SU-DHL-6 (cell line): ENCODE results near the gene THSD7A.

ENCODE experiments used
- H2AFZ ChIP-seq: fragments of 200-600 bp; sonication (generic); 2 replicates; pipeline ENCODE4 v1.6.1; 2014; ENCODE audit warnings: low read depth, mild to moderate bottlenecking, moderate library complexity, mixed read lengths, antibody characterized with exemption, low read length; ENCODE audit not compliant: severe bottlenecking
- H3F3A ChIP-seq: fragments of 200-600 bp; shearing (Covaris generic); 2 replicates; pipeline ENCODE4 v1.6.0; 2016; ENCODE audit warnings: antibody characterized with exemption, mild to moderate bottlenecking; ENCODE audit not compliant: insufficient read depth
- H3K27ac ChIP-seq: fragments of 200-600 bp; sonication (generic); 2 replicates; pipeline ENCODE4 v1.5.1; 2016; ENCODE audit warnings: low read depth, mild to moderate bottlenecking, low read length, moderate library complexity, mixed read lengths
- H3K27me3 ChIP-seq: fragments of 200-600 bp; sonication (generic), shearing (Covaris generic); 2 replicates; pipeline ENCODE4 v1.6.0; 2014; ENCODE audit warnings: mild to moderate bottlenecking, low read length
- H3K36me3 ChIP-seq: fragments of 200-600 bp; sonication (generic); 2 replicates; pipeline ENCODE4 v1.6.1; 2014; ENCODE audit warnings: mild to moderate bottlenecking, low read length, mixed read lengths
- H3K4me2 ChIP-seq: fragments of 300-600, 200-600 bp; shearing (Covaris generic), sonication (generic); 2 replicates; pipeline ENCODE4 v1.6.0; 2014; ENCODE audit warnings: low read length, low read depth, mild to moderate bottlenecking; ENCODE audit not compliant: poor library complexity, severe bottlenecking
- H3K4me3 ChIP-seq: fragments of 200-600 bp; sonication (generic); 2 replicates; pipeline ENCODE4 v1.5.1; 2014; ENCODE audit warnings: antibody characterized with exemption, low read length, mild to moderate bottlenecking, mixed read lengths; ENCODE audit not compliant: insufficient read depth, poor library complexity, severe bottlenecking
- H3K79me2 ChIP-seq: fragments of 200-600 bp; sonication (generic); 2 replicates; pipeline ENCODE4 v1.6.1; 2014; ENCODE audit warnings: mild to moderate bottlenecking, low read length, moderate library complexity; ENCODE audit not compliant: insufficient read depth
- H3K9ac ChIP-seq: fragments of 200-600 bp; sonication (generic); 2 replicates; pipeline ENCODE4 v1.7.0; 2014; ENCODE audit warnings: mild to moderate bottlenecking, low read length
- H3K9me2 ChIP-seq: fragments of 200-600 bp; sonication (generic); replicated peaks from 2 replicates; pipeline ENCODE4 v1.6.1; 2014; ENCODE audit warnings: low read length; ENCODE audit not compliant: insufficient read depth
- H3K9me3 ChIP-seq: fragments of 200-600 bp; sonication (generic); 2 replicates; pipeline ENCODE4 v1.6.1; 2014; ENCODE audit warnings: low read length, mixed read lengths; ENCODE audit not compliant: insufficient read depth
- H4K20me1 ChIP-seq: fragments of 200-600 bp; sonication (generic); 2 replicates; pipeline ENCODE4 v1.6.1; 2014; ENCODE audit warnings: low read depth, mild to moderate bottlenecking, antibody characterized with exemption, low read length, moderate library complexity, mixed read lengths
- EZH2phosphoT487 ChIP-seq: fragments of 200-600 bp; sonication (generic), shearing (Covaris generic); conservative IDR thresholded peaks from 2 replicates; pipeline ENCODE4 v1.6.1; 2018; ENCODE audit warnings: mild to moderate bottlenecking, antibody characterized with exemption, low read length, moderate library complexity, mixed read lengths
- TF ChIP-seq, protein P1 (sequence below): fragments of 200-600 bp; sonication (generic); IDR thresholded peaks from one replicate; pipeline ENCODE4 v1.5.1; 2017; ENCODE audit warnings: antibody characterized with exemption, mild to moderate bottlenecking, low read length, moderate library complexity; ENCODE audit not compliant: insufficient read depth, poor library complexity, severe bottlenecking

The THSD7A gene

DNA sequence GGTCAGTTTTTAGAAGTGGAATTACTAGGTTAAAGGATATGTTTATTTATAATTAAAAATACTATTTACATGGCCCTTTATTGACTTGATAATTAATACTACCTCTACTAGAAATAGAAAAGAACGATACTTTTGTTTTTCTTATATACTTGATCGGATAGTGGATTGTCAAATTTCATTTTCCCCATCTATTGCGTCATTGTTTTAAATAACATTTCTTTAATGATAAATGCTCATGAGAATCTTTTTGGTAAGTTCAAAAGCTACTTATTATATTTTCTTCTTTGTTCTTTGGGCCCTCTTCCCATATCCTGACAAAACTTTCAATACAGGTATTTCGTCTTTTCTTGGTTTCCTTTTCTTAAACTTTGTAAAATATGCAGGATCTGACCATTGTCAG, 465.9 kb downstream of the THSD7A start:
- Histone ChIP-seq H3K9me3 (no peaks in the 10 kb centered on the region), H3K4me2 (no peak overlapping the region), H3K79me2 (no peaks in the 10 kb centered on the region), H3K9ac (no peak overlapping the region), H3K36me3 (no peaks in the 10 kb centered on the region), H3K9me2 (no peaks in the 10 kb centered on the region), H3K27ac (no peak overlapping the region), H3K27me3 (no peaks in the 10 kb centered on the region), H4K20me1 (no peaks in the 10 kb centered on the region; the same call in 1 of the 2 replicates), H3K4me3 (no peak overlapping the region), H3F3A (no peaks in the 10 kb centered on the region), H2AFZ (no peak overlapping the region)
- no peak for TF ChIP-seq EZH2phosphoT487
- TF ChIP-seq, protein P1, sequence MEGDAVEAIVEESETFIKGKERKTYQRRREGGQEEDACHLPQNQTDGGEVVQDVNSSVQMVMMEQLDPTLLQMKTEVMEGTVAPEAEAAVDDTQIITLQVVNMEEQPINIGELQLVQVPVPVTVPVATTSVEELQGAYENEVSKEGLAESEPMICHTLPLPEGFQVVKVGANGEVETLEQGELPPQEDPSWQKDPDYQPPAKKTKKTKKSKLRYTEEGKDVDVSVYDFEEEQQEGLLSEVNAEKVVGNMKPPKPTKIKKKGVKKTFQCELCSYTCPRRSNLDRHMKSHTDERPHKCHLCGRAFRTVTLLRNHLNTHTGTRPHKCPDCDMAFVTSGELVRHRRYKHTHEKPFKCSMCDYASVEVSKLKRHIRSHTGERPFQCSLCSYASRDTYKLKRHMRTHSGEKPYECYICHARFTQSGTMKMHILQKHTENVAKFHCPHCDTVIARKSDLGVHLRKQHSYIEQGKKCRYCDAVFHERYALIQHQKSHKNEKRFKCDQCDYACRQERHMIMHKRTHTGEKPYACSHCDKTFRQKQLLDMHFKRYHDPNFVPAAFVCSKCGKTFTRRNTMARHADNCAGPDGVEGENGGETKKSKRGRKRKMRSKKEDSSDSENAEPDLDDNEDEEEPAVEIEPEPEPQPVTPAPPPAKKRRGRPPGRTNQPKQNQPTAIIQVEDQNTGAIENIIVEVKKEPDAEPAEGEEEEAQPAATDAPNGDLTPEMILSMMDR: no peak

DNA sequence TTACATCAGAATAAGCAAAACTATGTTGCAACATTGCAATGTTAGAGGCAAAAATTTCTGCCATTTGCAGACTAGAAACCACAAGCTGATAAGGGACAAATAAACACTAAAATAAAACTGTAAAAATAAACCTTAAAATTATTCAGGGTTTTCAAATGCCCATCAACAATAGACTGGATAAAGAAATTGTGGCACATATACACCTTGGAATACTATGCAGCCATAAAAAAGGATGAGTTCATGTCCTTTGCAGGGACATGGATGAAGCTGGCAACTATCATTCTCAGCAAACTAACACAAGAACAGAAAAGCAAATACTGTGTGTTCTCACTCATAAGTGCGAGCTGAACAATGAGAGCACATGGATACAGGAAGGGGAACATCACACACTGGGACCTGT, 473.4 kb downstream of the THSD7A start:
- no peaks in the 10 kb centered on the region for H3F3A ChIP-seq
- no peak overlapping the region for H2AFZ ChIP-seq
- TF ChIP-seq, protein P1: no peak
- no peak for TF ChIP-seq EZH2phosphoT487

DNA sequence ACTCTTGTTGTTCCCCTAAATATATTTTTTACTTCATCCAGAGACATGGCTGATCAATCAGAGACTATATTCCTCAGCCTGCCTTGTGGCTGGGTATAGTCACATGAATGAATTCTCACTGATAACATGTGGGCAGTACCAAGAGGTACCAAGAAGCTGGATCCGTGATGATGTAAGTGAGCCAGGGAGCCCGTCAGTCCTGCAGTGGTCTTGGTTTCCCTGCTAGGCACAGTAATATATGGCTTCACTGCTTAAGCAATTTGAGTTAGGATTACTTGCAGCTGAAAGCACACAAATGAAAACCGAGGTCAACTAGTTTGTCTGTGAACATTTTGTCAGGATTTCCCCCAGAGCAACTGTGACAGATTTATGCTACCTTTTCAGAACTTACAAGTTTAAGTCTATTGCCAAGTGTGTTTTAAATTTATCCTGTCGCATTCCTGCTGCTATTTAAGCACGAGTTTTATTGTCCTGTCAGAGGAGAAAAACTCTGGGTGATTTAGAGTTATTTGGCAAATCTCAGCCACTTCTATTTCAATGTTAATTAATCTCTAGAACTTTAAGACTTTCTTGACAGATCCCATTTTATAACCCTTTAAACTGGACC, 476.5 kb downstream of the THSD7A start:
- H4K20me1 ChIP-seq: no peaks in the 10 kb centered on the region
- H3K9me2 ChIP-seq: no peaks in the 10 kb centered on the region; the same call in 1 of the 2 replicates
- no peak for TF ChIP-seq EZH2phosphoT487
- TF ChIP-seq, protein P1: no peak
- 0 out of 2 replicates have a peak, but pooled peaks cover 3% of the 10 kb centered on the region for H3K27me3 ChIP-seq
- no peaks in the 10 kb centered on the region for H3F3A ChIP-seq
- H3K27ac ChIP-seq: no peak overlapping the region
- H3K36me3 ChIP-seq: no peaks in the 10 kb centered on the region
- no peak overlapping the region for H3K9ac ChIP-seq
- no peak overlapping the region for H3K4me2 ChIP-seq
- H2AFZ ChIP-seq: no peak overlapping the region
- no peaks in the 10 kb centered on the region for H3K9me3 ChIP-seq
- H3K79me2 ChIP-seq: no peaks in the 10 kb centered on the region
- H3K4me3 ChIP-seq: no peak overlapping the region

More for the DNA sequence above, 473.4 kb downstream of the THSD7A start:
- Histone ChIP-seq H3K4me2 (no peak overlapping the region), H3K4me3 (no peak overlapping the region), H4K20me1 (no peaks in the 10 kb centered on the region; the same call in 1 of the 2 replicates), H3K9ac (no peak overlapping the region), H3K27me3 (0 out of 2 replicates have a peak, but pooled peaks cover 3% of the 10 kb centered on the region), H3K79me2 (no peaks in the 10 kb centered on the region), H3K9me3 (no peaks in the 10 kb centered on the region), H3K36me3 (no peaks in the 10 kb centered on the region), H3K27ac (no peak overlapping the region), H3K9me2 (no peaks in the 10 kb centered on the region; the same call in 1 of the 2 replicates)
